SK-N-SH (cell line): ENCODE measurements around the gene DOK6. TPM values are rescaled to one million over a fixed set of nuclear protein-coding genes. Genes with fewer than 3 reads are reported as not detected.

ENCODE experiments used
- CTCF ChIA-PET: fragments of 300-600, 350-600 bp; formaldehyde crosslinking; extraction: SDS; loops from one replicate; lab custom pipeline; 2021; lab: Yijun Ruan, JAX
- POLR2A ChIA-PET: fragments of 350-600 bp; sonication (Branson Sonifier 250); formaldehyde crosslinking; extraction: SDS; loops from one replicate; lab custom pipeline; 2020; ENCODE audit warnings: antibody characterized with exemption, inconsistent platforms; lab: Yijun Ruan, JAX
- DNase-seq: peaks from one replicate; pipeline ENCODE4 v3.0.0; 2012
- H2AFZ ChIP-seq: fragments of 200-600 bp; sonication (generic); 2 replicates; pipeline ENCODE4 v1.8.1; 2016; ENCODE audit warnings: antibody characterized with exemption, mild to moderate bottlenecking, low read depth
- H3F3A ChIP-seq: fragments of 200-600 bp; sonication (generic); replicated peaks from 2 replicates; pipeline ENCODE3; 2016; ENCODE audit warnings: antibody characterized with exemption, mild to moderate bottlenecking; ENCODE audit not compliant: insufficient read depth
- H3K27ac ChIP-seq, 2 experiments: fragments of 200-500 bp in 1 of 2; fragments of 200-600 bp in 1 of 2; sonication (Bioruptor generic) in 1 of 2; sonication (generic), shearing (Covaris generic) in 1 of 2; 2 replicates each; pipeline versions ENCODE4 v1.5.1 to v1.6.1; 2014 to 2016; ENCODE audit warnings: low read depth in 2 of 2, inconsistent platforms in 1 of 2, low read length in 1 of 2, mild to moderate bottlenecking in 1 of 2, mixed read lengths in 1 of 2
- H3K27me3 ChIP-seq: fragments of 200-600 bp; sonication (generic), shearing (Covaris generic); 2 replicates; pipeline ENCODE4 v1.6.1; 2016; ENCODE audit warnings: mixed run types; ENCODE audit not compliant: insufficient read depth
- H3K36me3 ChIP-seq, 2 experiments: fragments of 200-500 bp in 1 of 2; fragments of 200-600 bp in 1 of 2; sonication (Bioruptor generic) in 1 of 2; sonication (generic) in 1 of 2; replicated peaks in 1 of 2; 2 replicates each; pipeline versions ENCODE3 to v1.5.1; 2014 to 2016; ENCODE audit warnings: low read length in 1 of 2, mild to moderate bottlenecking in 1 of 2; ENCODE audit not compliant: insufficient read depth in 2 of 2, control insufficient read depth in 1 of 2
- H3K4me1 ChIP-seq, 2 experiments: fragments of 200-500 bp in 1 of 2; fragments of 200-600 bp in 1 of 2; sonication (Bioruptor generic) in 1 of 2; sonication (generic), shearing (Covaris generic) in 1 of 2; 2 replicates each; pipeline versions ENCODE4 v1.5.1 to v1.6.1; 2014 to 2016; ENCODE audit warnings: low read depth in 1 of 2, low read length in 1 of 2, mixed run types in 1 of 2; ENCODE audit not compliant: insufficient read depth in 2 of 2, control insufficient read depth in 1 of 2
- H3K4me2 ChIP-seq: fragments of 200-600 bp; sonication (generic), shearing (Covaris generic); 2 replicates; pipeline ENCODE4 v1.6.1; 2017; ENCODE audit warnings: mixed run types
- H3K4me3 ChIP-seq, 2 experiments: fragments of 200-500 bp in 1 of 2; fragments of 200-600 bp in 1 of 2; sonication (Bioruptor generic) in 1 of 2; sonication (generic), shearing (Covaris generic) in 1 of 2; 2 replicates each; pipeline versions ENCODE4 v1.5.1 to v1.8.1; 2014 to 2016; ENCODE audit warnings: low read depth in 2 of 2, inconsistent platforms in 1 of 2, low read length in 1 of 2, mild to moderate bottlenecking in 1 of 2, mixed read lengths in 1 of 2, moderate library complexity in 1 of 2
- H3K79me2 ChIP-seq: fragments of 200-600 bp; sonication (generic); 2 replicates; pipeline ENCODE4 v1.8.1; 2017; ENCODE audit warnings: mild to moderate bottlenecking; ENCODE audit not compliant: insufficient read depth
- H3K9ac ChIP-seq: fragments of 200-600 bp; sonication (generic); 2 replicates; pipeline ENCODE4 v1.6.1; 2017; ENCODE audit warnings: mixed run types
- H3K9me2 ChIP-seq: fragments of 200-600 bp; sonication (generic); 2 replicates; pipeline ENCODE4 v1.6.1; 2017; ENCODE audit warnings: mixed run types
- H3K9me3 ChIP-seq: fragments of 200-600 bp; sonication (generic); 2 replicates; pipeline ENCODE4 v1.6.1; 2017; ENCODE audit warnings: mixed run types, mild to moderate bottlenecking, moderate library complexity
- H4K20me1 ChIP-seq: fragments of 200-600 bp; sonication (generic); 2 replicates; pipeline ENCODE4 v1.6.1; 2017; ENCODE audit warnings: mild to moderate bottlenecking, mixed run types; ENCODE audit not compliant: insufficient read depth
- CHD2 ChIP-seq: fragments of 150-350 bp; IDR thresholded peaks from 2 replicates; pipeline ENCODE4 v1.6.1; 2018; ENCODE audit warnings: low read length; ENCODE audit not compliant: partially characterized antibody
- ELF1 ChIP-seq: IDR thresholded peaks from 2 replicates; pipeline ENCODE4 v1.4.0; 2012
- EP300 ChIP-seq, 2 experiments: IDR thresholded peaks; 2 replicates each; pipeline versions ENCODE4 v1.4.0 to v1.6.1; 2012; ENCODE audit warnings: borderline replicate concordance in 1 of 2, low read depth in 1 of 2, low read length in 1 of 2
- EZH2phosphoT487 ChIP-seq: fragments of 200-600 bp; sonication (generic); IDR thresholded peaks from 2 replicates; pipeline ENCODE4 v1.6.1; 2017; ENCODE audit warnings: low read depth, mixed run types, mild to moderate bottlenecking, antibody characterized with exemption, moderate library complexity, borderline replicate concordance
- FOSL2 ChIP-seq: IDR thresholded peaks from 2 replicates; pipeline ENCODE4 v1.4.0; 2012; ENCODE audit warnings: low read depth, mild to moderate bottlenecking, moderate library complexity, borderline replicate concordance
- FOXJ3 ChIP-seq: sonication (generic); formaldehyde crosslinking; IDR thresholded peaks from 2 replicates; pipeline ENCODE4 v1.5.1; 2020; ENCODE audit warnings: mild to moderate bottlenecking, missing genetic modification reagents
- FOXM1 ChIP-seq: IDR thresholded peaks from 2 replicates; pipeline ENCODE4 v1.4.0; 2012; ENCODE audit warnings: low read depth, mild to moderate bottlenecking
- GABPA ChIP-seq: IDR thresholded peaks from 2 replicates; pipeline ENCODE4 v1.4.0; 2012; ENCODE audit warnings: low read depth, mild to moderate bottlenecking
- GATA2 ChIP-seq: sonication (generic); formaldehyde crosslinking; IDR thresholded peaks from 2 replicates; pipeline ENCODE4 v1.5.0; 2020; ENCODE audit warnings: mild to moderate bottlenecking, missing genetic modification reagents
- JUND ChIP-seq: IDR thresholded peaks from 2 replicates; pipeline ENCODE4 v1.4.0; 2012
- NFIC ChIP-seq: IDR thresholded peaks from 2 replicates; pipeline ENCODE4 v1.4.0; 2012; ENCODE audit warnings: borderline replicate concordance
- NRF1 ChIP-seq: IDR thresholded peaks from 2 replicates; pipeline ENCODE4 v1.6.1; 2012; ENCODE audit warnings: low read depth, mild to moderate bottlenecking, low read length
- POLR2AphosphoS5 ChIP-seq: IDR thresholded peaks from 2 replicates; pipeline ENCODE4 v1.6.1; 2012; ENCODE audit warnings: low read depth, low read length
- RAD21 ChIP-seq: IDR thresholded peaks from 2 replicates; pipeline ENCODE4 v1.6.1; 2012; ENCODE audit warnings: mild to moderate bottlenecking, low read length
- RCOR1 ChIP-seq: fragments of 150-350 bp; IDR thresholded peaks from 2 replicates; pipeline ENCODE4 v1.6.1; 2017; ENCODE audit warnings: antibody characterized with exemption, low read length
- RFX5 ChIP-seq: IDR thresholded peaks from 2 replicates; pipeline ENCODE4 v1.6.1; 2012; ENCODE audit warnings: mild to moderate bottlenecking, improper control_type of control experiment, low read length
- RXRA ChIP-seq: IDR thresholded peaks from 2 replicates; pipeline ENCODE4 v1.4.0; 2012; ENCODE audit warnings: low read depth, mild to moderate bottlenecking, borderline replicate concordance
- TAF1 ChIP-seq: IDR thresholded peaks from 2 replicates; pipeline ENCODE4 v1.6.1; 2012; ENCODE audit warnings: low read depth, mild to moderate bottlenecking, low read length, moderate library complexity, borderline replicate concordance
- TCF12 ChIP-seq: IDR thresholded peaks from 2 replicates; pipeline ENCODE4 v1.4.0; 2012
- WGBS: methylation state at CpG from one replicate; pipeline ENCODE4 v1.1.6; 2017; ENCODE audit warnings: low lambda C conversion rate; 5-methylcytosine and 5-hydroxymethylcytosine counted together
- polyA plus RNA-seq, 3 experiments: library from polyadenylated mRNA; depleted of rRNA; stranded (reverse); fragments of >200 nt; gene quantifications; 2 replicates each; pipeline ENCODE4 v1.2.3, GENCODE V29; 2012
- TF ChIP-seq, protein P1 (sequence below): IDR thresholded peaks from 2 replicates; pipeline ENCODE4 v1.4.0; 2012; ENCODE audit warnings: low read depth, borderline replicate concordance
- TF ChIP-seq, protein P2 (sequence below): IDR thresholded peaks from 2 replicates; pipeline ENCODE4 v1.4.0; 2012; ENCODE audit warnings: low read depth, borderline replicate concordance
- TF ChIP-seq, protein P3 (sequence below): IDR thresholded peaks from 2 replicates; pipeline ENCODE4 v1.6.1; 2012; ENCODE audit warnings: mild to moderate bottlenecking, low read depth, low read length, moderate library complexity
- TF ChIP-seq, protein P4 (sequence below): IDR thresholded peaks from 2 replicates; pipeline ENCODE4; 2012
- TF ChIP-seq, protein P5 (sequence below): IDR thresholded peaks from 2 replicates; pipeline ENCODE4 v1.4.0; 2012; ENCODE audit warnings: low read depth

Gene DOK6
- polyA plus RNA-seq, 1 of the 3 experiments (the other 2 are of a cell fraction): 3.9 TPM

DNA sequence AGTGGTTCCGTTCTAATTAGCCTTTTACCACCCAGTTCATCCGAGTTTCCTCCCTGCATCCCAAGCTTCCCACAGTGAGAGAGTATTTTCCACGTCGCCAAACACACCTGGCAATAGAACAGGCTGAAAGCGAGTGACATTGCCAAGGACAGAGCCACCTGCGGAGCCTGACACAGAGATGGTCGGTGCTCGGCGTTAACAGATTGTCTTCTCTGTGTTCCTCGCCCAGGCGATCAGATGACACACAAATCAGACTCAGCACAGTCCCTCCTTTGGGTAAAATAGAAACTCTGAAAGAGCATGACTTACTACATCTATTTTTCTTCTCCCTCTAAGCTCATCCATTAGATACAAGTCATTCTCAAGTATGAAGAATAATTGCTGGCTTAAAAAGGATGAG lies 439.3 kb downstream of the DOK6 start (continued):
- TF ChIP-seq, protein P1, sequence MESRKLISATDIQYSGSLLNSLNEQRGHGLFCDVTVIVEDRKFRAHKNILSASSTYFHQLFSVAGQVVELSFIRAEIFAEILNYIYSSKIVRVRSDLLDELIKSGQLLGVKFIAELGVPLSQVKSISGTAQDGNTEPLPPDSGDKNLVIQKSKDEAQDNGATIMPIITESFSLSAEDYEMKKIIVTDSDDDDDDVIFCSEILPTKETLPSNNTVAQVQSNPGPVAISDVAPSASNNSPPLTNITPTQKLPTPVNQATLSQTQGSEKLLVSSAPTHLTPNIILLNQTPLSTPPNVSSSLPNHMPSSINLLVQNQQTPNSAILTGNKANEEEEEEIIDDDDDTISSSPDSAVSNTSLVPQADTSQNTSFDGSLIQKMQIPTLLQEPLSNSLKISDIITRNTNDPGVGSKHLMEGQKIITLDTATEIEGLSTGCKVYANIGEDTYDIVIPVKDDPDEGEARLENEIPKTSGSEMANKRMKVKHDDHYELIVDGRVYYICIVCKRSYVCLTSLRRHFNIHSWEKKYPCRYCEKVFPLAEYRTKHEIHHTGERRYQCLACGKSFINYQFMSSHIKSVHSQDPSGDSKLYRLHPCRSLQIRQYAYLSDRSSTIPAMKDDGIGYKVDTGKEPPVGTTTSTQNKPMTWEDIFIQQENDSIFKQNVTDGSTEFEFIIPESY: no peak
- TF ChIP-seq CHD2 (no peak), FOXJ3 (CRISPR knock-in tag) (no peak), EP300 (IDR thresholded peaks at IDR 0.05; ENCODE audit: borderline replicate concordance in 1 of 2, low read depth in 1 of 2, low read length in 1 of 2) (no peak), TAF1 (no peak), TCF12 (no peak), POLR2AphosphoS5 (no peak), ELF1 (no peak), NRF1 (no peak), FOSL2 (no peak)
- TF ChIP-seq, protein P2, sequence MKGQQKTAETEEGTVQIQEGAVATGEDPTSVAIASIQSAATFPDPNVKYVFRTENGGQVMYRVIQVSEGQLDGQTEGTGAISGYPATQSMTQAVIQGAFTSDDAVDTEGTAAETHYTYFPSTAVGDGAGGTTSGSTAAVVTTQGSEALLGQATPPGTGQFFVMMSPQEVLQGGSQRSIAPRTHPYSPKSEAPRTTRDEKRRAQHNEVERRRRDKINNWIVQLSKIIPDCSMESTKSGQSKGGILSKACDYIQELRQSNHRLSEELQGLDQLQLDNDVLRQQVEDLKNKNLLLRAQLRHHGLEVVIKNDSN: no peak

DNA sequence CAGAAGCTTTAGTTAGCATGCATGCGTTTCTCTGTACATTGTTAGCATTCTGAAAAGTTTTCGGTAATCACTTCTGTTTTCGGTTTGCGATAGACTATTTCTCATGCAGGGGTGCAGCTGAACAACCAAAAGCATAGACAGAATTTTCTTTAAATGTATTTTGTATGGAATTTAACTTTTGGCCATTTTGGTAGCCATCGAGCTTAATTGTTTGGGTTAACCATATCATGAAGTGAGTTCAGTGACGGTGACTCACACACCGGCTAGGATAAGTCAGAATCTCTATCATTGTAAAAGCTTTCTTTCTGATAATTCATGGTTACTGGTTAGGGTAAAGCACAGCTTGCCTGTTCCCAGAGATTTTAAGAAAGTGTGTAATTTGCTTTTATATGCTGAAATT lies 439.8 kb downstream of the DOK6 start:
- Histone ChIP-seq H3F3A (no peaks in the 10 kb centered on the region), H3K79me2 (no peaks in the 10 kb centered on the region), H3K4me1 (no peaks in the 10 kb centered on the region), H2AFZ (no peak overlapping the region; the same call in 1 of the 2 replicates), H3K9ac (no peak overlapping the region), H3K9me3 (no peaks in the 10 kb centered on the region), H3K4me3 (no peak overlapping the region), H3K27me3 (no peaks in the 10 kb centered on the region), H4K20me1 (no peaks in the 10 kb centered on the region), H3K9me2 (no peaks in the 10 kb centered on the region), H3K4me2 (no peak overlapping the region)
- DNase-seq: no peak
- CTCF ChIA-PET: interaction anchor here (0.8 to 1.0 kb wide), 2 partner anchors 10 to 17 kb away, joined by 3 read pairs; no protein-coding TSS in a partner anchor
- WGBS: 92% methylated on average over 7 of the region's 7 CpGs
- TF ChIP-seq FOXJ3 (CRISPR knock-in tag) (no peak), EZH2phosphoT487 (no peak), POLR2AphosphoS5 (no peak), RCOR1 (no peak), TCF12 (no peak), RFX5 (no peak), JUND (no peak), FOXM1 (no peak), RAD21 (no peak), GABPA (no peak), CHD2 (no peak), RXRA (no peak), NFIC (no peak), GATA2 (CRISPR knock-in tag) (no peak)
- TF ChIP-seq, protein P3, sequence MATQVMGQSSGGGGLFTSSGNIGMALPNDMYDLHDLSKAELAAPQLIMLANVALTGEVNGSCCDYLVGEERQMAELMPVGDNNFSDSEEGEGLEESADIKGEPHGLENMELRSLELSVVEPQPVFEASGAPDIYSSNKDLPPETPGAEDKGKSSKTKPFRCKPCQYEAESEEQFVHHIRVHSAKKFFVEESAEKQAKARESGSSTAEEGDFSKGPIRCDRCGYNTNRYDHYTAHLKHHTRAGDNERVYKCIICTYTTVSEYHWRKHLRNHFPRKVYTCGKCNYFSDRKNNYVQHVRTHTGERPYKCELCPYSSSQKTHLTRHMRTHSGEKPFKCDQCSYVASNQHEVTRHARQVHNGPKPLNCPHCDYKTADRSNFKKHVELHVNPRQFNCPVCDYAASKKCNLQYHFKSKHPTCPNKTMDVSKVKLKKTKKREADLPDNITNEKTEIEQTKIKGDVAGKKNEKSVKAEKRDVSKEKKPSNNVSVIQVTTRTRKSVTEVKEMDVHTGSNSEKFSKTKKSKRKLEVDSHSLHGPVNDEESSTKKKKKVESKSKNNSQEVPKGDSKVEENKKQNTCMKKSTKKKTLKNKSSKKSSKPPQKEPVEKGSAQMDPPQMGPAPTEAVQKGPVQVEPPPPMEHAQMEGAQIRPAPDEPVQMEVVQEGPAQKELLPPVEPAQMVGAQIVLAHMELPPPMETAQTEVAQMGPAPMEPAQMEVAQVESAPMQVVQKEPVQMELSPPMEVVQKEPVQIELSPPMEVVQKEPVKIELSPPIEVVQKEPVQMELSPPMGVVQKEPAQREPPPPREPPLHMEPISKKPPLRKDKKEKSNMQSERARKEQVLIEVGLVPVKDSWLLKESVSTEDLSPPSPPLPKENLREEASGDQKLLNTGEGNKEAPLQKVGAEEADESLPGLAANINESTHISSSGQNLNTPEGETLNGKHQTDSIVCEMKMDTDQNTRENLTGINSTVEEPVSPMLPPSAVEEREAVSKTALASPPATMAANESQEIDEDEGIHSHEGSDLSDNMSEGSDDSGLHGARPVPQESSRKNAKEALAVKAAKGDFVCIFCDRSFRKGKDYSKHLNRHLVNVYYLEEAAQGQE: no peak
- TF ChIP-seq, protein P4, sequence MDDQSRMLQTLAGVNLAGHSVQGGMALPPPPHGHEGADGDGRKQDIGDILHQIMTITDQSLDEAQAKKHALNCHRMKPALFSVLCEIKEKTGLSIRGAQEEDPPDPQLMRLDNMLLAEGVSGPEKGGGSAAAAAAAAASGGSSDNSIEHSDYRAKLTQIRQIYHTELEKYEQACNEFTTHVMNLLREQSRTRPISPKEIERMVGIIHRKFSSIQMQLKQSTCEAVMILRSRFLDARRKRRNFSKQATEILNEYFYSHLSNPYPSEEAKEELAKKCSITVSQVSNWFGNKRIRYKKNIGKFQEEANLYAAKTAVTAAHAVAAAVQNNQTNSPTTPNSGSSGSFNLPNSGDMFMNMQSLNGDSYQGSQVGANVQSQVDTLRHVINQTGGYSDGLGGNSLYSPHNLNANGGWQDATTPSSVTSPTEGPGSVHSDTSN: no peak
- TF ChIP-seq, protein P5, sequence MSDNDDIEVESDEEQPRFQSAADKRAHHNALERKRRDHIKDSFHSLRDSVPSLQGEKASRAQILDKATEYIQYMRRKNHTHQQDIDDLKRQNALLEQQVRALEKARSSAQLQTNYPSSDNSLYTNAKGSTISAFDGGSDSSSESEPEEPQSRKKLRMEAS: no peak
- TF ChIP-seq, all 33 proteins: peak for 0
- POLR2A ChIA-PET: no interaction called here
- H3K36me3 ChIP-seq: no peaks in the 10 kb centered on the region
- no peak overlapping the region for H3K27ac ChIP-seq
